ENCODE data around the gene USP3.

Gene USP3

DNA sequence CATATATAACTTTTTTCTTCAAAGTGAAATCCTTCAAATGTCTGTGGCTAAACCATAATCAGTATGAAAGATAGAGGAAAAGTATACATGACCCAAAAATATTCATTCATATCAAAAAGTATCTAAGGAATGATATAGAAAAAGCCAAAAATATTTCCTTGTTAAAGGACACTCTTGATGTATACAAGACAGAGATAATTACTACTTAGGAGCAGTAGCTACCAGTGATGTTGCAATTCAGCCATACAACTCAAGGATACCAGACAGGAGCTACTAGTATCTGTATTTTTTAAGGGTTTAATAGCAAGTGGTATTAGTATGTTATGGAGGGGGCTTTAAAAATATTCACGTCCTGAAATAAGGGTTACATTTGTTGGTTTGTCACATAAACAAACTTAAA lies 129.8 kb downstream of the USP3 start:
- no peak overlapping the region for H3K27ac ChIP-seq
- no peak for DNase-seq (ENCODE audit: low read depth, low spot score)

GRCh38 chr15:63636518-63637061 lies 132.2 kb downstream of the USP3 start:
- no peak for DNase-seq (ENCODE audit: low read depth, low spot score)
- H3K27ac ChIP-seq: no peak overlapping the region

DNA sequence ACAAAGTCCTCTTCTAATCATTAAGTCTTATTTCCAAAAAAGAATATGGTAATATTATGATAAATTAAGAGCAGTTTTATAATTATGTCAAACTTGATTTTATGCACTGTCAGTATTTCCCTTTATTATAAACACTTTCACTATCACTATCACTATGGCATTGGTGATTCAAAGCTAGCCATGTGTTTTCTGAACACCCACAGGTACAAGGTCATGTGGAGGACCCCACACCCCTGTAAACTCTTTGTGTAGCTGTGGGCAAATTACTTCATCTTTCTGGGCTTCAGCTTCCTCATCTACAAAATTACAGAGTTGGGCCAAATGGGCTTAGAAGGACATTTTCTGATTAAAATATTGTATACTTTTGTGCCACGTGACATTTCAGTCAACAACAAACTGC lies 134.4 kb downstream of the USP3 start:
- DNase-seq (ENCODE audit: low read depth, low spot score): no peak
- no peak overlapping the region for H3K27ac ChIP-seq

- no peak for DNase-seq (ENCODE audit: low read depth, low spot score)
- no peak overlapping the region for H3K27ac ChIP-seq
Observed at GRCh38 chr15:63640146-63640545, 135.8 kb downstream of the USP3 start.
